Keratinocyte (primary cell): ENCODE measurements around the gene CDKN1A. TPM values are rescaled to one million over a fixed set of nuclear protein-coding genes. Genes with fewer than 3 reads are reported as not detected.
A peak's percentile ranks its signal among the peaks of the same experiment; 100 is the strongest.

Experiments used
- DNase-seq: peaks from one replicate; pipeline ENCODE4 v3.0.0-alpha.2; 2011; ENCODE audit warnings: low read depth, missing footprints, low spot score
- FAIRE-seq: peaks from 2 replicates; lab custom pipeline; 2011; peaks lifted over from hg19 to GRCh38; lab: Jason Lieb, UNC
- H2AFZ ChIP-seq: 2 replicates; pipeline ENCODE4 v1.6.0; 2012; ENCODE audit warnings: low read length, control low read depth, inconsistent platforms; ENCODE audit not compliant: control insufficient read depth
- H3K27ac ChIP-seq: 2 replicates; pipeline ENCODE4 v1.5.1; 2011; ENCODE audit warnings: low read length; ENCODE audit not compliant: control insufficient read depth, insufficient read depth
- H3K27me3 ChIP-seq: 3 replicates; pipeline ENCODE4 v1.6.0; 2011; ENCODE audit warnings: low read length; ENCODE audit not compliant: control insufficient read depth, insufficient read depth; ENCODE audit errors: extremely low read depth
- H3K36me3 ChIP-seq, 2 experiments: 2 replicates in 1 of 2; 3 replicates in 1 of 2; pipeline ENCODE4 v1.5.1; 2011; ENCODE audit warnings: low read length in 2 of 2, mild to moderate bottlenecking in 1 of 2; ENCODE audit not compliant: control insufficient read depth in 2 of 2, insufficient read depth in 2 of 2; ENCODE audit errors: extremely low read depth in 1 of 2
- H3K4me1 ChIP-seq: 3 replicates; pipeline ENCODE4 v1.5.1; 2011; ENCODE audit warnings: low read length; ENCODE audit not compliant: control insufficient read depth, insufficient read depth; ENCODE audit errors: extremely low read depth
- H3K4me2 ChIP-seq: 3 replicates; pipeline ENCODE4 v1.6.0; 2011; ENCODE audit warnings: low read depth, low read length; ENCODE audit not compliant: control insufficient read depth, insufficient read depth; ENCODE audit errors: extremely low read depth
- H3K4me3 ChIP-seq, 3 experiments: fragments of 200-600 bp in 1 of 3; sonication (generic) in 1 of 3; 2 replicates in 2 of 3; 3 replicates in 1 of 3; pipeline ENCODE4 v1.5.1; 2011 to 2016; ENCODE audit warnings: low read length in 3 of 3, mild to moderate bottlenecking in 3 of 3, control low read depth in 2 of 3, inconsistent platforms in 1 of 3, low read depth in 1 of 3, mixed read lengths in 1 of 3, mixed run types in 1 of 3, moderate library complexity in 1 of 3; ENCODE audit not compliant: control insufficient read depth in 2 of 3, insufficient read depth in 2 of 3; ENCODE audit errors: extremely low read depth in 1 of 3
- H3K79me2 ChIP-seq: 2 replicates; pipeline ENCODE4 v1.6.0; 2012; ENCODE audit warnings: low read length; ENCODE audit not compliant: control insufficient read depth, insufficient read depth
- H3K9ac ChIP-seq: 3 replicates; pipeline ENCODE4 v1.6.0; 2011; ENCODE audit warnings: low read length; ENCODE audit not compliant: control insufficient read depth, insufficient read depth; ENCODE audit errors: extremely low read depth
- H3K9me1 ChIP-seq: 3 replicates; pipeline ENCODE4 v1.6.0; 2011; ENCODE audit warnings: low read length; ENCODE audit not compliant: control insufficient read depth, insufficient read depth; ENCODE audit errors: extremely low read depth
- H3K9me3 ChIP-seq: 2 replicates; pipeline ENCODE4 v1.5.1; 2012; ENCODE audit warnings: low read depth, low read length; ENCODE audit not compliant: control insufficient read depth
- H4K20me1 ChIP-seq: 3 replicates; pipeline ENCODE4 v1.6.0; 2011; ENCODE audit warnings: low read length; ENCODE audit not compliant: control insufficient read depth, insufficient read depth; ENCODE audit errors: extremely low read depth
- EZH2 ChIP-seq: IDR thresholded peaks from one replicate; pipeline ENCODE4 v1.6.1; 2012; ENCODE audit warnings: inconsistent platforms, mild to moderate bottlenecking, low read length, moderate library complexity
- dilution Hi-C: fragments of 300-500 bp; cut with MboI; formaldehyde crosslinking; loops from one replicate; pipeline ENCODE4 v1.7.0; 2020; ENCODE audit warnings: low sequenced_read_pairs; ENCODE audit not compliant: extremely low pct_ligation_motif_present
- polyA plus RNA-seq, 5 experiments: library from polyadenylated mRNA; depleted of rRNA in 3 of 5; stranded (reverse) in 3 of 5; stranded (forward) in 1 of 5; unstranded in 1 of 5; fragments of >200 nt; gene quantifications; 1 replicate in 1 of 5; 2 replicates in 3 of 5; 3 replicates in 1 of 5; pipeline versions ENCODE4 v1.2.1 to v1.2.3, GENCODE V29; 2011 to 2012; ENCODE audit warnings: missing spikeins in 2 of 5, low read depth in 1 of 5, low replicate concordance in 1 of 5
- TF ChIP-seq, protein P1 (sequence below), 3 experiments: IDR thresholded peaks in 1 of 3; conservative IDR thresholded peaks in 1 of 3; optimal IDR thresholded peaks in 1 of 3; 2 replicates in 2 of 3; 3 replicates in 1 of 3; pipeline versions ENCODE3 to v1.5.1; 2011; ENCODE audit warnings: low read length in 3 of 3, mild to moderate bottlenecking in 3 of 3, moderate library complexity in 2 of 3, control low read depth in 1 of 3, inconsistent platforms in 1 of 3; ENCODE audit not compliant: insufficient read depth in 2 of 3; ENCODE audit errors: extremely low read depth in 1 of 3

Gene CDKN1A
- polyA plus RNA-seq, 1 donor (not counting 4 experiments of a cell fraction or from before 2014, with no cell fraction given): 185 TPM

DNA sequence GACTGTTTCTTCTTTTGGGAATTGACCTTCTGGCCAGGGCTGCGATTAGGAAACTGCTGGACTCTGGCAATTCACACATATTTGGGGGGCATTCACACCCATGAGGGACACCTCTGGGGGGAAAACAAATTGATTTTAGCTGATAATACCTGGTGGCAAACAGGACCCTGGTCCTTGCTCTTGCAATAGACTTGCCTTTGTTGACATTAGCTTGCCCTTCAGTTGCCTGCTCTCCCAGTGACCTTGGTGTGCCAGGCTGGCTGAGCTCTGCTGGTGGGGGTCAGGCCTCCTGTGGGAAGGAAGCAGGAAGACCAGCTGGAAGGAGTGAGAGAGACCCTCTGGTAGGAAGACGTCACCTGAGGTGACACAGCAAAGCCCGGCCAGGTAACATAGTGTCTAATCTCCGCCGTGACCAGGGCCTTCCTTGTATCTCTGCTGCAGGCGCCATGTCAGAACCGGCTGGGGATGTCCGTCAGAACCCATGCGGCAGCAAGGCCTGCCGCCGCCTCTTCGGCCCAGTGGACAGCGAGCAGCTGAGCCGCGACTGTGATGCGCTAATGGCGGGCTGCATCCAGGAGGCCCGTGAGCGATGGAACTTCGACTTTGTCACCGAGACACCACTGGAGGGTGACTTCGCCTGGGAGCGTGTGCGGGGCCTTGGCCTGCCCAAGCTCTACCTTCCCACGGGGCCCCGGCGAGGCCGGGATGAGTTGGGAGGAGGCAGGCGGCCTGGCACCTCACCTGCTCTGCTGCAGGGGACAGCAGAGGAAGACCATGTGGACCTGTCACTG lies 5.3 kb downstream of the CDKN1A start:
- no peaks in the 10 kb centered on the region for H3K27me3 ChIP-seq
- no peak for TF ChIP-seq EZH2
- TF ChIP-seq, protein P1, sequence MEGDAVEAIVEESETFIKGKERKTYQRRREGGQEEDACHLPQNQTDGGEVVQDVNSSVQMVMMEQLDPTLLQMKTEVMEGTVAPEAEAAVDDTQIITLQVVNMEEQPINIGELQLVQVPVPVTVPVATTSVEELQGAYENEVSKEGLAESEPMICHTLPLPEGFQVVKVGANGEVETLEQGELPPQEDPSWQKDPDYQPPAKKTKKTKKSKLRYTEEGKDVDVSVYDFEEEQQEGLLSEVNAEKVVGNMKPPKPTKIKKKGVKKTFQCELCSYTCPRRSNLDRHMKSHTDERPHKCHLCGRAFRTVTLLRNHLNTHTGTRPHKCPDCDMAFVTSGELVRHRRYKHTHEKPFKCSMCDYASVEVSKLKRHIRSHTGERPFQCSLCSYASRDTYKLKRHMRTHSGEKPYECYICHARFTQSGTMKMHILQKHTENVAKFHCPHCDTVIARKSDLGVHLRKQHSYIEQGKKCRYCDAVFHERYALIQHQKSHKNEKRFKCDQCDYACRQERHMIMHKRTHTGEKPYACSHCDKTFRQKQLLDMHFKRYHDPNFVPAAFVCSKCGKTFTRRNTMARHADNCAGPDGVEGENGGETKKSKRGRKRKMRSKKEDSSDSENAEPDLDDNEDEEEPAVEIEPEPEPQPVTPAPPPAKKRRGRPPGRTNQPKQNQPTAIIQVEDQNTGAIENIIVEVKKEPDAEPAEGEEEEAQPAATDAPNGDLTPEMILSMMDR (optimal IDR thresholded peaks at IDR 0.05 in 1 of 3, IDR thresholded peaks at IDR 0.05 in 1 of 3, conservative IDR thresholded peaks at IDR 0.05 in 1 of 3; ENCODE audit: extremely low read depth in 1 of 3, insufficient read depth in 2 of 3, low read length in 3 of 3): no peak
- no peak overlapping the region for H3K4me2 ChIP-seq
- H3K27ac ChIP-seq: peak overlapping the region; percentile 97
- H3K4me3 ChIP-seq: no peak overlapping the region
- no peaks in the 10 kb centered on the region for H3K9me3 ChIP-seq
- H2AFZ ChIP-seq: no peak overlapping the region
- no peaks in the 10 kb centered on the region for H3K9me1 ChIP-seq
- DNase-seq: no peak
- no peak for FAIRE-seq
- peaks cover 27% of the 10 kb centered on the region for H3K4me1 ChIP-seq
- peaks cover 36% of the 10 kb centered on the region for H4K20me1 ChIP-seq
- dilution Hi-C loops: no loop called here
- H3K36me3 ChIP-seq: peaks cover 35 to 46% of the 10 kb centered on the region in 2 experiments
- H3K79me2 ChIP-seq: peaks cover 29% of the 10 kb centered on the region
- peak overlapping the region; percentile 70 for H3K9ac ChIP-seq

DNA sequence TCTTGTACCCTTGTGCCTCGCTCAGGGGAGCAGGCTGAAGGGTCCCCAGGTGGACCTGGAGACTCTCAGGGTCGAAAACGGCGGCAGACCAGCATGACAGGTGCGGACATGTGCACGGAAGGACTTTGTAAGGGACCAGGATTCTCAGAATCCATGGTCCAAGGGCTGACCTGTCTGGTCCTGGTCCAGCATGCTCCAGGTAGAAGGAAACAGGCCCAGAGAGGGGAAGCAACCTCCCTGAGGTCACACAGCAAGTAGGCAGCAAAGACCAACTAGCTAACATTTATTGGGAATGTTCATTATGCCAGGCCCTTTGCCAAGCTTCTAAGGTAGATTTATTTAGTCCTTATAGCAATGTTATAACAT lies 5.9 kb downstream of the CDKN1A start:
- Histone ChIP-seq H3K4me1 (peaks cover 27% of the 10 kb centered on the region), H3K4me2 (no peak overlapping the region), H3K4me3 (no peak overlapping the region), H3K9me3 (no peaks in the 10 kb centered on the region), H4K20me1 (peaks cover 35% of the 10 kb centered on the region), H3K27ac (no peak overlapping the region), H3K9ac (no peak overlapping the region), H3K36me3 (peaks cover 35 to 46% of the 10 kb centered on the region in 2 experiments), H3K27me3 (no peaks in the 10 kb centered on the region), H3K9me1 (no peaks in the 10 kb centered on the region), H2AFZ (no peak overlapping the region), H3K79me2 (peaks cover 24% of the 10 kb centered on the region)
- TF ChIP-seq, protein P1 (optimal IDR thresholded peaks at IDR 0.05 in 1 of 3, IDR thresholded peaks at IDR 0.05 in 1 of 3, conservative IDR thresholded peaks at IDR 0.05 in 1 of 3; ENCODE audit: extremely low read depth in 1 of 3, insufficient read depth in 2 of 3, low read length in 3 of 3): no peak
- no peak for TF ChIP-seq EZH2
- FAIRE-seq (no peak), DNase-seq (no peak)
- dilution Hi-C loops: no loop called here
